HG03521 (cell line): Measurements from ENCODE around the gene TCF3.
"Not testable (repeated sequence)": the region's sequence is repeated elsewhere in the genome, so short reads cannot be mapped to it uniquely, and the experiment has no call there.

Experiments used
- ATAC-seq: cut with Tn5 transposase; IDR thresholded peaks from one replicate; pipeline ENCODE4 v1.9.1; 2021; ENCODE audit warnings: mild to moderate bottlenecking, moderate library complexity; ENCODE audit not compliant: unreplicated experiment

TCF3 gene

DNA sequence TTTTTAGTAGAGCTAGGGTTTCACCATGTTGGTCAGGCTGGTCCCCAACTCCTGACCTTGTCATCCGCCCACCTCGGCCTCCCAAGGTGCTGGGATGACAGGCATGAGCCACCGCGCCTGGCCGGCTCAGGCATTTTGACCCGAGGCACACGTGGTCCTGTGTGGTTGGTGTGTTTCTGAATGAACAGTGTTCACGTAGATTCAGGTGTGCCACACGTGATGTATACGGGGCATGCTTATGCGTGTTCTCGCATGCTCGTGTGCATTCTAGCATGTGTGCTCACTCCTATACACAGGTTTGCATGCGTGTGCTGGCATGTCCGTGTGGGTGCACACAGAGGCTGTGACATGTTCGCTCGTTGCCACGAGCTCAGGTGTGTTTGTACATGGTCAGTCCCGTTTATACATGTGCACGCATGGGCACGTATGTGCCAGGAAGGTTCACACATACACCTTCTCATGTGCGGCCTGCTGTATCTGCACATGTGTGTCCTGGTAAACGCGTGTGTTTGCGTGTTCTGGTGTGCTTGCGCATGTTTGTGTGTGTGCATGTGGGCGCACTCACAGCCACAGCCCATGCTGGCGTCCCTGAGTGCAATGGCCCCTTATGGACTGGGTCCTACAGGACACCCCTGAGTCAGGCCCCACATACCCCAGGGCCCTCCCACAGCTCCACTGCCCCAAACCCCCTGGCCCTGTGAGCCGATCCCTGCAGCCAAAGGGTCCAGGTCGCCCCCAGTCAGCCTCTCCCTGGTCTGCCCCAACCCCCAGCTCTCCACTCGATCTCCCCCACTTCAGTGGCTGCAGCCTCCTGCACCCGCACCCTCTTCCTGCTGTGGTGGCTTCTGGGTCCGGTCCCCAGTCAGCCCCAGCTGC is 20.6 kb upstream of the TCF3 start:
- ATAC-seq: no peak

DNA sequence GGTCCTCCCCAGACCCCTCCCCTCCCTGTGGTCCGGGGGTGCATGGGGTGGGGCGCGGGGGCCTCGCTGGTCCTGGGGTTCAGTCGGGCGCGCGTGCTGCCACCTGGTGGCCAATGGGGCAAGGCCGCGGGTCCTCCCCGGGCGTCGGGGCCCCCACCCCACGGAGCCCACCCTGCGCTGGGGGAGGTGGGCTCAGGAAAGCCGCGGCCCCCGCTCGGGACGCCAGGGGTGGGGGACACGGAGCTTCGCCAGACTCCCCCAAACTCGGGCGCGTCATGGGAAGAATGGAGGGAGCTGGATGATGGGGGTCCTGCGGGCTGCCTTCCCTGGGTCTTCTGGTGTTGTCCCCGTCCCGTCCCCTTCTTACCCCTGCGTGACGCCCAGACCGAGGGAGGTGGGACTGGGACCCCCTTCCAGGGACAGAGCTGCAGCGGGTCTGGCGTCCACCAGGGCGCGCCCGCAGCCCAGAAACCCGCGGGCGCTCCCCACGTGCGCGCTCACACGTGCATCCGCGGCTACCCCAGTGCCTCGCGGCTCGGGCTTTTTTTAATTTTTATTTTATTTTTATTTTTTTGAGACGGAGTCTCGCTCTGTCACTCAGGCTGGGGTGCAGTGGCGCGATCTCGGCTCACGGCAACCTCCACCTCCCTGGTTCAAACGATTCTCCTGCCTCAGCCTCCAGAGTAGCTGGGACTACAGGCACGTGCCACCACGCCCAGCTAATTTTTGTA is 19.8 kb upstream of the TCF3 start:
- ATAC-seq: no peak

DNA sequence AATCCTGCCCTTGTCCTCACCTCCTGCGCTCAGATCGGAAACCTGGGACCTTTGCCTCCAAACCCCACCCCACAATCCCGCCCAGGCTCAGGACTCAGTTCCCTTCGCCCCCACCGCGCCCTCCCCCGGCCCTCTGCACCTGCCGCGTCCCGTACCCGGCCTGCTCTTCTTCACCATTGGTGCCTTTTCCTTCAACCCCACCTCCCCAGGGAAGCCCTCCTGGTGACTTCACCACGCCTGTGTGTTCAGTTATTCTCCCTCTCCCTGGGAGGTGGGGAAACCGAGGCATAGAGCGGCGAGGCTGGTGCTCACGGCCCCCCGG is 19.3 kb upstream of the TCF3 start:
- no peak for ATAC-seq

DNA sequence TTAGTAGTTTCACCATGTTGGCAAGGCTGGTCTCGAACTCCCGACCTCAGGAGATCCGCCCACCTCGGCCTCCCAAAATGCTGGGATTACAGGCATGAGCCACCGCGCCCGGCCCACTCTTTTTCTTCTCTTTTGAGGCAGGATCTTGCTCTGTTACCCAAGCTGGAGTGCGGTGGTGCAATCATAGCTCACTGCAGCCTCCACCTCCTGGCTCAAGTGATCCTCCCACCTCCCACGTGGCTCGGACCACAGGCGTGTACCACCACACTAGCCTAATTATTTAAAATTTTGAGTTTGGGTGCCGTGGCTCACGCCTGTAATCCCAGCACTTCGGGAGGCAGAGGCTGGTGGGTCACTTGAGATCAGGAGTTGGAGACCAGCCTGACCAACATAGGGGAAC is 18.3 kb upstream of the TCF3 start:
- ATAC-seq: not testable (repeated sequence)

DNA sequence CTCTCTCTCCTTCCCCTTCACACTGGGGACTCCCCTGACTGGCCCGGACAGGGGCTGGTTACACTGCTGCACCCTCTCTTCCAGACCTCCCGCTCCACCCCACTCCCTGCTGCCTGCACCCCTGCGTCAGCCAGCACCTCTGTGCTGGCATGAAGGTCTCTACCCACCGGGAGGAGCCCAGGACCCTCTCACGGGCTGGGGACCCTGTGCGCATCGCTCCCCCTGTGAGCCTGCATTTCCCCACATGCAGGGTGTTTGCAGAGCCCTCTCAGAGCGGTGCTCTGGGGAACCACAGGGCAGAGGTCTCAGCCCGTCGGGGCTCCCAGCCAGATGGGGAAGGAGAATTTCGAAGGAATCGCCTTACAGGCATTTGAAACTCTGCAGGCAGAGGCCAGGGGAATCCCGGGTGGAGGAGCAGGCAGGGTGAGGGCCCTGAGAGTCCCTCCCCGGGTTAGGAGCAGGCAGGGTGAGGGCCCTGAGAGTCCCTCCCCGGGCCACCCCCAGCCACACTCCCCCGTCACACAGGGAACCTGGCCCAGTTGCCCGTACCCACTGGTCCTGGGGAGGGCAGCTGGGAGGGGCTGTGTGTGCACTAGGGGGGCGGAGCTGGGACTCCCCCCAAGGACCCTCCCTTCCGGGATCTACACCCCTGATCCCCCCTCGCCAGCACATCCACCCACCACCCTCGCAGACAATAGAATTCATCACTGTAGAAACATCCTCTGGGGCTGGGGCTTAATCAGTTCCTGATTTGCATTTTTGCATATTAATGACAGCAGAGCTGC is 16.3 kb upstream of the TCF3 start:
- ATAC-seq: no peak

DNA sequence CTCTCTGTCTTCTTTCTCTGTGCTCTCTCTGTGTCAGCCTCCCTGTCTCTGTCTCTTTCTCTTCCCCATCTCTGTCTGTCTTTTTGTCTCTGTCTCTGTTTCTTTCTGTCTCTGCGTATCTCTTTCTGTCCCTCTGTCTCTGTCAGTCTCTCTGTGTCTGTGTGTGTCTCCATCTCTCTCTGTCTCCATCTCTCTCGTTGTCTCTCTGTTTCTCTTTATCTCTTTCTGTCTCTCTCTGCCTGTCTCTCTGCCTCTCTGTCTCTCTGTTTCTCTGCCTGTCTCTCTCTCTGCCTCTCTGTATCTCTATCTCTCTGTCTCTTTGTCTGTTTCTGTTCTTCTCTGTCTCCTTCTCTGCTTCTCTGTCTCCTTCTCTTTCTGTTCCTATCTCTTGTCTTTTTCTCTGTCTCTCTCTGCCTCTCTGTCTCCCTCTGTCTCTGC is 15.7 kb upstream of the TCF3 start:
- no peak for ATAC-seq

DNA sequence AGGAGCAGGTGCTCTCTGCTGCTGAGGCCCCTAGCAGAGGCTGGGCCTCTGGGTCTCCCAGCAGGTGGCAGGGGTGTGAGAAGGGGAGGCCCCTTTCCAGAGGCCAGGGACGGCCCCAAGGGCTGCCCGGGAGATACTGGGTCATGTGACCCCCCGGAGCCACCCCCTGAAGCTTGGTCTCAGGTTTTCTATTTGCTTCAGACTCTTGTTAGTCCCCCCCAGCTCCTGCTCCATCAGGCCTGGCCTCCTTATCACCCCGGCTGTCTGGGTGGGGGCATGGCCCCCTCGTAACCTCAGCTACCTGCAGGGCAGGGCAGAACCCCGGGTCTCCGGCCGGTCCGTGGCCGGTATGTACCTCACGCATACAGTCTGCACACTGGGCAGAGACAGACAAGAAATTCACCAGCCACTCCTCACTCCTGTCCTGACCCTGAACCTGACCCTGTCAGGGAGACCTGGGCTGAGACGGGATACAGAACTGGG is 13.2 kb upstream of the TCF3 start:
- no peak for ATAC-seq

DNA sequence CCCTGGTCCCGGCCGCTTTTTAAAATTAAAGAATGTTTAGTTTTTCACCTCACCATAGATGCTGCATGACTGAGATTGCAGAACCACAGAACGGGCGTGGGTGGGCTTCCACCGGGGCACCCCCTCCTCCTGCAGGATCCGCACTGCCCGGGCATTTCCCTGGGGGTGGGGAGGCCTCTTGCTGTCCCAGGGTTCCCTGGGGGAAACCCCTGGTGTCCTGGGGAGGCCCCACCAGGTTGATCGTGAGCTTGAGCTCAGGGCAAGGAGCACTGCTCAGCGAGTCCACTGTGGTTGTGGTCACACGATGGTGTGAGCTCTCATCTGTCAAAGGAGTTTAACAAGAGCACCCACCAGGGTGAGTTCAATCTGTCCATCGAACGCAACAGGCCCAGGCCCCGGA is 11.4 kb upstream of the TCF3 start:
- no peak for ATAC-seq

DNA sequence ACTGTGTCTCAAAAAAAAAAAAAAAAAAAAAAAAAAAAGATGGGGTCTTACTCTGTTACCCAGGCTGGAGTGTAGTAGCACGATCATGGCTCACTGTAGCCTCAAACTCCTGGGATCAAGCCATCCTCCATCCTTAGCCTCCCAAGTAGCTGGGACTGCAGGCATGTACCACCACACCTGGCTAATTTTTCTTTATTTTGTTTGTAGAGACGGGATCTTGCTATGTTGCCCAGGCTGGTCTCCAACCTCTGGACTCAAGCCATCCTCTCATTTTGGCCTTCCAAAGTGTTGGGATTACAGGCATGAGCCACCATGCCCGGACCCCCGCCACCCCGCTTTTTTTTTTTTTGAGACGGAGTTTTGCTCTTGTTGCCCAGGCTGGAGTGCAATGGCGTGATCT is 10.8 kb upstream of the TCF3 start:
- not testable (repeated sequence) for ATAC-seq

DNA sequence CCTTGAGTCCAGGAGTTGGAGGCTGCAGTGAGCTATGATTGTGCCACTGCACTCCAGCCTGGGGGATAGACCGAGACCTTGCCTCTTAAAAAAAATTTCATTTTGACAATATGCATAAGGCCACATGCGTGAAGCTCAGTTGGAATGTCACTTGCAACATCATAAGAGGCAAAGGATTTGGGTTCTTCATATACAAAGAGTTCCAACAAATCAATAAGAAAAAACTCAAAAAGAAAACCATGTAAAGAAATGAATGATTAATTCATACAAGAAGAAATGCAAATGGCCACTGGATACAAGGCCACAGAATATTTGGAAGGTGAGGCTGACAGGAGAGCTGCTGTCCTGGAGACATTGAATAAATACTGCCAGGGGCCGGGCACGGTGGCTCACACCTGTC is 9.6 kb upstream of the TCF3 start:
- no peak for ATAC-seq

DNA sequence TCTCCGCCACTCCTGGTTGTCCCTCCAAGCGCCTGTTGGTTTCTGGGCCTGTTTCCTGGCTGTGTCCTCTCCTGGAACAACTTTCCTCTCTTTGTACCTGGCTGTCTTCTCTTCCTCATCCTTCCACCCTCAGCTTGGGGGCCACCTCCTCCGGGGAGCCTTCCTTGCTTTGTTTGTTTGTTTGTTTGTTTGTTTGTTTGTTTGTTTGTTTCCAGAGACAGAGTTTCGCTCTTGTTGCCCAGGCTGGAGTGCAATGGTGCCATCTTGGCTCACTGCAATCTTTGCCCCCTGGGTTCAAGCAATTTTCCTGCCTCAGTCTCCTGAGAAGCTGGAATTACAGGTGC is 6.6 kb upstream of the TCF3 start:
- no peak for ATAC-seq

DNA sequence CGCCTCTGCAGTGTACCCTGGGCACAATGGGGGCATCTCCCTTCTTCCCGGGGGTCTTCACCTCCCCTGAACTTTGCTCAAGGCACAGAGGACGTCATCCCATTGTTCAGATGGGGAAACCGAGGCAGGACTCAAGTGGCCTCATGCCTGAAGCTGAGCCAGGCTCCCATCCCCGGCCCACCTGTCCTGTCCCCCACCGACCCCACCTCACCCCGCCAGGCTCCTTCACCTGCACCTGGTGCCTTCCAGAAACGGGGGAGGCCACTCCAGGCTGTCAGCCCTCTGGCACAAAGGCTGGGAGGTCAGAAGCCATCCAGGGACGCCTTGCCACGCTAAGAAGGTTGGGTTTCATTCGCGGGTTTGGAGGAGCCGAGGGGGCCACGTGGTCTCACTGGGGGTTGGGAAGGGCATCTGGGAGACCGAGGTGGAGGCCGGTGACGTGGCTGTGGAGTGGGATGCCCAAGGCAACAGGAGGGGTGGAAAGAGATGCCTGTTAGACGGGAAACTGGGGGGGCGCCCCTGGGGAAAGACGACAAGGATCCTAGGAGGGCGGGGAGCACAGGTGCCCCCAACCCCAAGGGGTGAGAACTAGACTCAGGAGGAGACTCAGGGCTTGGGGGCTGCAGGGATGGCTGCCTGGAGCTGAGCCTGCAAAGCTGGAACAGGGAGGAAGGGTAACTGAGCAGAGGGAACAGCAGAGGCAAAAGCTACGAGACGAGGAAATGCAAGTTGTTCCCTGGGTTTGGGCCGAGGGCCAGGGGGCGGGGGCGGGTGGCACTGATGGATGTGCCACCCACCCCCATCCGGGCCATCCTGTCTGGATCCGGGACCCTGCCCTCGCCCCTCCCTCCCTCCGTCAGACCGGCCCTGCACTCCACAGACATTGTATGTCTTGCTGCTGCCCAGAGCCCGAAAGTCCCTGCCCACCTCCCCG is 6.0 kb upstream of the TCF3 start:
- ATAC-seq: no peak

DNA sequence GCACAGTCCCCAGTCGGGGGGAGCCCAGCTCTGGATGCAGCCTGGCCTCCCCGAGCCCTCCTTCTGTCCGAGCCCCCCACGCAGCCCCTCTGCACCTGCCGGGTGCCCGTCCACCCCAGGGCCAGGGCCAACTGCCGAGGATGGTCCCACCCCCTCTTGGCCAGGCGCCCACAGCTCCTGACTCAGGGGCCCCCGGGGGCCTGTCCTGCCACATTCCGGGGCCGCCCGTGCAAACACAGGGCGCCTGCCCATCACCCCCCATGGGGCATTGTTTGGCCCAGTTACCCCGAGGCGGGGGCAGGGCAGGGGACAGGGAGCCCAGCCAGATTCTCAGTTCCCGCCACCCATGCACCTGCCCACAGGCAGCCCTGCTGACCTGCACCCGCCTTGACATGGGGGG is 5.3 kb upstream of the TCF3 start:
- ATAC-seq: no peak

DNA sequence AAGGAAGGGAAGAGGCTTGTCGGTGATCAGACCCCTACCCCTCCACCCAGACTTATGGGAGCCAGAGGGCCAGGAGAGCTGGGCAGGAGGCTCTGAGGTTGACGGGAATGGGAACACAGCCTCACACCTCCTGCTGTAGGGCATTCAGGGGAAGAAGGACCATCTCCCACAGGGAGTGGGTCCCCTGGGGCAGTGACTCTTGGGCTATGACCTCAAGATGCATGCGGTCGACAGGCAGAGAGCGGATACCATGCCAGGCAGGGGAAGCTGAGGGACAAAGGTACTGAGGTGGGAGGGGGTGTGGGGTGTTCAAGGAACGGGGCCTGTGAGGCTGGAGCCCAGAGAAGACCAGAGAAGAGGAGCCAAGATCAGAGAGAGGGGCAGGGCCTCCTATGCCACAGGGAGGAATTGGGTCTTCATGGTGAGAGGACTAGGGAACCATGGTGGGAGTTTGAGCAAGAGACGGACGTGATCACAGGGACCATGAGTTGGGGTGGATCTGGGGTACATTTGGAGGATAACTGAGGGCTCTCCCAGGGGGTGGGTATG is 4.6 kb upstream of the TCF3 start:
- ATAC-seq: no peak

DNA sequence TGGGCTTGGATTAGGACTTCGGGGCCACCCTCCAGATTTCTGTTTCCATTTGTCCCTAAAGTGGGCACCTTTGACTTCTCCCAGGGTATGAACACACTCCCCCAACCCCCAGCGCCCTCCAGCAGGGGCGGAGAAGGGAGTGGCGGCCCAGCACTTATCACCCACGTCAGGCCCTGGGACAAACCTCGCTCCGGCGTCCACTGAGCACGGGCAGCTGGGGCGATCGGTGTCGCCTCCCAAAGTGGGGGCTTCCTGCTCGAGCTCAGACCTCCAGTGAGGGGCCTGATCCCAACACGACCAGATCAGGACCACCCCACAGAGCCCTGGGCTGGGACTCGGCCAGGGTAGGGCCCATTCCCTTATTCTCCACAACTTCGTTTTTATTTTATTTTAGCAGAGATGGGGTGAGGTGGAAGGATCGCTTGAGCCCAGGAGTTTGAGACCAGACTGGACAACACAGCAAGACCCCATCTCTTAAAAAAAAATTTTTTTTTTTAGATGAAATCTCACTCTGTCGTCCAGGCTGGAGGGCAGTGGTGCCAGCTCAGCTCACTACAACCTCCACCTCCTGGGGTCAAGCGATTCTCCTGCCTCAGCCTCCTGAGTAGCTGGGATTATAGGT is 3.7 kb upstream of the TCF3 start:
- no peak for ATAC-seq

DNA sequence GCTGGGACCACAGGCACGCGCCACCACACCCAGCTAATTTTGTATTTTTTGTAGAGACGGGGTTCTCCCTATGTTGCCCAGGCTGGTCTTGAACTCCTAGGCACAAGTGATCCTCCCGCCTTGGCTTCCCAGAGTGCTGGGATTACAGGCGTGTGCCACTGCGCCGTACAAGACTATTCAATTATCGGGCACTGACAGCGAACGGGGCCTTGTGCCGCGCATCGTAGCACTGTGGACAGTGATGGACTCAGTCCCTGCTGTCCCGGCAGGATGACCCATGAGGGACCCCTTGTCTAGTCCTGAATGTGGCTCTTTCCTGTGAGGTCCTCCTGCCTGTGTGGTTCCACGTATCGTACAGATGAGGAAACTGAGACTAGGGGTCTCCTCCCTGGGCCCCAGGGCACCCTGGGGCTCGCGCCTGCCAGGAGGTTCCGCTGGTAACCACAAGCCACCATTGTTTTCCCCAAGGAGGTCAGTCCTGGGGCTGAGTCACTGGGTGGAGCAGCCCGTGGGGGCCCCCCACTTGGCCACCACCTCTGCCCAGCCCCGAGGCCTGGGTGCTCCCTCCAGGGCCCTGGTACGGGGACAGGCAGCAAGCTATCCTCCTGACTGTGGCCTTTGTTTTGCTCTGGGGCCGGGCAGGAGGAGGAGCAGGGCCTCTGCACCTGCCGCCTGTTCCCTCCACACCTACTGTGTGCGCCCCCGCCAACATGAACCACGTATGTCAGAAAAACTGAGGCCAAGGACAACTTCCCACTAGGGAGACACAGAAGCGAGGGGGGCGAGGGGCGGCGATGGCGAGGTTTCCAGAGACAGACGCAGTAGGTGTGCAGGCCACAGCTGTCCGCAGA is 2.9 kb upstream of the TCF3 start:
- no peak for ATAC-seq

DNA sequence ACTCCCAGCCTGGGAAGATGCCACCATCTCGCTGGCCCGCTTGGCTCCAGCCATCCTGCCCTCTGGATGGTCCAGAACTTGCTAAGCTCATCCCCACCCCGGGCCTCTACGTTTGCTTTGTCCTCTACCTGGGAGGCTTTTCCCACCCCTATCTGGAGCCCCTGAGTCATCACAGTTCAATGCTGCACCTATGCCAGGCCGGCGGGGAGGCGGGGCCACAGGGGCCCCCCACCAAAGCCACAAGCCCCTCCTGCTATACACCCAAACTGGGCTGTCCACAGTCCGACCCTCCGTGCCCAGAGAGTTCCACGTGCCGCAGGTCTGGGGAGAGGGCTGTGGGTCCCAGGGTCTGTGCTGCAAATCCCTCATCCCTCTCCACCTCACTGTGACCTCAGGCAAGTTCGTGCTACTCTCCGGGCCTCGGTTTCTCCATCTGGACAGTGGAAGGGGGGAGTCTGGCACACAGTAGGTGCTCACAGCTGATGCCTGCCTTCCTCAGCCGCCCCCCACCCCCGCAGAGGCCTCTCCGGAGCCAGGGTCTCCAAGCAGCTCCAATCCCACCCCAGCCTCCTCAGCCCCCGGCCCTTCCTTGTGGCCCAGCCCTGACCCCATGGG is 1.9 kb upstream of the TCF3 start:
- ATAC-seq: no peak

DNA sequence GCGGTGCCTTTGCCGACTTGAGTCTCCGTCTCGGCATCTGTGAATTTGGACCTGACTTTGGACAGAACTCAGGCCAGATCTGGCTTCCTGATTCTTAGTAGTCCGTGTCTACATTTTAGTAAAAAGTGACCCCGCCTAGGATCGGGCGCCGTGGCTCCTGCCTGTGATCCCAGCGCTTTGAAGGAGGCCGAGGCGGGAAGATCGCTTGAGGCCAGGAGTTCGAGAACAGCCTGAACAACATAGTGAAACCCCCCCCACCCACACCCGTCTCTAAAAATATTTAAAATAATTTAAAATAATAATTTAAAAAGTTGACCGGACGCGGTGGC is 849 bp upstream of the TCF3 start:
- ATAC-seq: no peak
